Neural cell (in vitro differentiated cells): ENCODE data around the gene GRIFIN. TPM values are rescaled to one million over a fixed set of nuclear protein-coding genes. Genes with fewer than 3 reads are reported as not detected.

Source experiments
- H2AFZ ChIP-seq: fragments of 200-600, 300-800 bp; sonication (generic), shearing (Covaris generic); 2 replicates; pipeline ENCODE4 v1.6.0; 2014; ENCODE audit warnings: low read depth, mild to moderate bottlenecking, antibody characterized with exemption, low read length, moderate library complexity
- H3F3A ChIP-seq: fragments of 200-600 bp; shearing (Covaris generic); 2 replicates; pipeline ENCODE4 v1.6.1; 2016; ENCODE audit warnings: mild to moderate bottlenecking, moderate library complexity, mixed read lengths, antibody characterized with exemption, low read length; ENCODE audit not compliant: insufficient read depth, poor library complexity, severe bottlenecking
- H3K27ac ChIP-seq: fragments of 200-600, 300-800 bp; sonication (generic), shearing (Covaris generic); 2 replicates; pipeline ENCODE4 v1.5.1; 2014; ENCODE audit warnings: mild to moderate bottlenecking, low read length, moderate library complexity
- H3K27me3 ChIP-seq: fragments of 300-800, 200-600 bp; sonication (generic), shearing (Covaris generic); 2 replicates; pipeline ENCODE4 v1.6.0; 2014; ENCODE audit warnings: mild to moderate bottlenecking, low read depth, low read length, moderate library complexity; ENCODE audit not compliant: insufficient read depth
- H3K36me3 ChIP-seq: fragments of 300-800, 200-600 bp; sonication (generic), shearing (Covaris generic); 2 replicates; pipeline ENCODE4 v1.5.1; 2014; ENCODE audit warnings: mild to moderate bottlenecking, antibody characterized with exemption, low read length, moderate library complexity; ENCODE audit not compliant: insufficient read depth
- H3K4me2 ChIP-seq: fragments of 300-800, 200-600 bp; sonication (generic), shearing (Covaris generic); 2 replicates; pipeline ENCODE4 v1.6.0; 2014; ENCODE audit warnings: mild to moderate bottlenecking, low read length
- H3K4me3 ChIP-seq: fragments of 300-800, 200-600 bp; sonication (generic), shearing (Covaris generic); 2 replicates; pipeline ENCODE4 v1.5.1; 2014; ENCODE audit warnings: mild to moderate bottlenecking, low read length, moderate library complexity
- H3K79me2 ChIP-seq: fragments of 200-600 bp; shearing (Covaris generic); replicated peaks from 2 replicates; pipeline ENCODE4 v1.6.0; 2014; ENCODE audit warnings: mild to moderate bottlenecking, low read length, moderate library complexity; ENCODE audit not compliant: insufficient read depth
- H3K9ac ChIP-seq: fragments of 300-800, 200-600 bp; sonication (generic), shearing (Covaris generic); 2 replicates; pipeline ENCODE4 v1.6.1; 2016; ENCODE audit warnings: mild to moderate bottlenecking, low read length, mixed read lengths
- H3K9me2 ChIP-seq: fragments of 200-600 bp; shearing (Covaris generic); 2 replicates; pipeline ENCODE4 v1.6.1; 2016; ENCODE audit warnings: mild to moderate bottlenecking, low read length, mixed read lengths; ENCODE audit not compliant: insufficient read depth
- H3K9me3 ChIP-seq: fragments of 200-600, 300-800 bp; sonication (generic), shearing (Covaris generic); 2 replicates; pipeline ENCODE4 v1.6.1; 2016; ENCODE audit warnings: mild to moderate bottlenecking, mixed run types, low read length, moderate library complexity, mixed read lengths
- H4K20me1 ChIP-seq: fragments of 200-600 bp; shearing (Covaris generic); 2 replicates; pipeline ENCODE4 v1.6.1; 2016; ENCODE audit warnings: mild to moderate bottlenecking, mixed run types; ENCODE audit not compliant: insufficient read depth
- EP300 ChIP-seq: fragments of 450-650 bp; conservative IDR thresholded peaks from 2 replicates; pipeline ENCODE4 v1.6.1; 2014; ENCODE audit warnings: antibody characterized with exemption, mild to moderate bottlenecking, moderate library complexity; ENCODE audit not compliant: poor library complexity, severe bottlenecking
- EZH2 ChIP-seq: fragments of 200-600, 300-800 bp; shearing (Covaris generic), sonication (generic); IDR thresholded peaks from 2 replicates; pipeline ENCODE4 v1.6.1; 2014; ENCODE audit warnings: antibody characterized with exemption, low read length, borderline replicate concordance, mild to moderate bottlenecking; ENCODE audit not compliant: insufficient read depth, poor library complexity, severe bottlenecking
- MXI1 ChIP-seq: fragments of 450-650 bp; conservative IDR thresholded peaks from 2 replicates; pipeline ENCODE4 v1.6.1; 2014; ENCODE audit warnings: antibody characterized with exemption, mild to moderate bottlenecking; ENCODE audit not compliant: poor library complexity, severe bottlenecking
- POLR2AphosphoS5 ChIP-seq: IDR thresholded peaks from 2 replicates; pipeline ENCODE4 v1.6.1; 2012
- RAD21 ChIP-seq: fragments of 450-650 bp; conservative IDR thresholded peaks from 2 replicates; pipeline ENCODE4 v1.6.1; 2014; ENCODE audit warnings: antibody characterized with exemption, mild to moderate bottlenecking, moderate library complexity
- REST ChIP-seq: IDR thresholded peaks from 2 replicates; pipeline ENCODE4 v1.6.1; 2012; ENCODE audit warnings: borderline replicate concordance
- SMC3 ChIP-seq: fragments of 450-650 bp; conservative IDR thresholded peaks from 2 replicates; pipeline ENCODE4 v1.6.1; 2014; ENCODE audit warnings: antibody characterized with exemption, mild to moderate bottlenecking, moderate library complexity; ENCODE audit not compliant: poor library complexity
- TAF1 ChIP-seq: IDR thresholded peaks from 2 replicates; pipeline ENCODE4 v1.6.1; 2012; ENCODE audit warnings: low read depth
- polyA plus RNA-seq: library from polyadenylated mRNA; depleted of rRNA; stranded (reverse); fragments of >200 nt; gene quantifications from 2 replicates; pipeline ENCODE4 v1.2.3, GENCODE V29; 2014
- TF ChIP-seq, protein P1 (sequence below): fragments of 450-650 bp; IDR thresholded peaks from 2 replicates; pipeline ENCODE4 v1.5.1; 2014; ENCODE audit warnings: antibody characterized with exemption, mild to moderate bottlenecking, moderate library complexity; ENCODE audit not compliant: poor library complexity, severe bottlenecking

The GRIFIN gene
- polyA plus RNA-seq, 1 donor from 2014 or later = not detected

DNA sequence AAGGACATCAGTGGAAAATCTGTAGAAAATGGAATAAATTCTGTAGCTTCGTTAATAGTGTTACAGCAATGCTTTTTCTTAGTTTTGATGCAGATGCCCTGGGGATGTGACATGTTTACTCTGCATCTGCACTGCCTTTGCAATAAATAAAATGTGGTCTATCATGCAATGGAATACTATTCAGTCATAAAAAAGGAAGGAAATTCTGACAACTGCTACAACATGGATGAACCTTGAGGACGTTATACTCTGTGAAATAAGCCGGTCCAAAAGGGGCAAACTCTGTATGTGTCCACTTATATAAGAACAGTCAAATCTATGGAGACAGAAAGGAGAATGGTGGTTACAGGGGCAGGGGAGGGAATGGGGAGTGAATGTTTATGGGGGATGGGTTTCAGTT, 13.5 kb downstream of the GRIFIN start:
- no peaks in the 10 kb centered on the region for H4K20me1 ChIP-seq
- no peaks in the 10 kb centered on the region for H3K9me2 ChIP-seq
- no peaks in the 10 kb centered on the region for H3K9me3 ChIP-seq
- H3K79me2 ChIP-seq = no peaks in the 10 kb centered on the region
- H3K36me3 ChIP-seq = no peaks in the 10 kb centered on the region
- H3F3A ChIP-seq = no peaks in the 10 kb centered on the region
- no peaks in the 10 kb centered on the region for H3K27me3 ChIP-seq
- H2AFZ ChIP-seq = no peak overlapping the region
- H3K4me3 ChIP-seq = no peak overlapping the region
- no peak overlapping the region for H3K4me2 ChIP-seq
- H3K27ac ChIP-seq = no peak overlapping the region
- TF ChIP-seq TAF1 (no peak), EP300 (no peak), REST (no peak), EZH2 (no peak), SMC3 (no peak), POLR2AphosphoS5 (no peak), RAD21 (no peak), MXI1 (no peak)
- TF ChIP-seq, protein P1, sequence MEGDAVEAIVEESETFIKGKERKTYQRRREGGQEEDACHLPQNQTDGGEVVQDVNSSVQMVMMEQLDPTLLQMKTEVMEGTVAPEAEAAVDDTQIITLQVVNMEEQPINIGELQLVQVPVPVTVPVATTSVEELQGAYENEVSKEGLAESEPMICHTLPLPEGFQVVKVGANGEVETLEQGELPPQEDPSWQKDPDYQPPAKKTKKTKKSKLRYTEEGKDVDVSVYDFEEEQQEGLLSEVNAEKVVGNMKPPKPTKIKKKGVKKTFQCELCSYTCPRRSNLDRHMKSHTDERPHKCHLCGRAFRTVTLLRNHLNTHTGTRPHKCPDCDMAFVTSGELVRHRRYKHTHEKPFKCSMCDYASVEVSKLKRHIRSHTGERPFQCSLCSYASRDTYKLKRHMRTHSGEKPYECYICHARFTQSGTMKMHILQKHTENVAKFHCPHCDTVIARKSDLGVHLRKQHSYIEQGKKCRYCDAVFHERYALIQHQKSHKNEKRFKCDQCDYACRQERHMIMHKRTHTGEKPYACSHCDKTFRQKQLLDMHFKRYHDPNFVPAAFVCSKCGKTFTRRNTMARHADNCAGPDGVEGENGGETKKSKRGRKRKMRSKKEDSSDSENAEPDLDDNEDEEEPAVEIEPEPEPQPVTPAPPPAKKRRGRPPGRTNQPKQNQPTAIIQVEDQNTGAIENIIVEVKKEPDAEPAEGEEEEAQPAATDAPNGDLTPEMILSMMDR = no peak
- H3K9ac ChIP-seq = no peak overlapping the region

- no peaks in the 10 kb centered on the region for H3K27me3 ChIP-seq
- no peaks in the 10 kb centered on the region for H3F3A ChIP-seq
- H3K4me3 ChIP-seq = no peak overlapping the region
- no peaks in the 10 kb centered on the region for H3K79me2 ChIP-seq
- H4K20me1 ChIP-seq = no peaks in the 10 kb centered on the region
- no peaks in the 10 kb centered on the region for H3K9me3 ChIP-seq
- no peak overlapping the region for H3K4me2 ChIP-seq
- no peak overlapping the region for H3K9ac ChIP-seq
- TF ChIP-seq MXI1 (no peak), EZH2 (no peak), REST (no peak), POLR2AphosphoS5 (no peak), RAD21 (no peak), EP300 (no peak), SMC3 (no peak), TAF1 (no peak)
- TF ChIP-seq, protein P1 = no peak
- no peaks in the 10 kb centered on the region for H3K9me2 ChIP-seq
- H3K27ac ChIP-seq = no peak overlapping the region
- no peak overlapping the region for H2AFZ ChIP-seq
- H3K36me3 ChIP-seq = no peaks in the 10 kb centered on the region
Measured at GRCh38 chr7:2461268-2462026, 14.8 kb downstream of the GRIFIN start.
